ENCODE results near the gene PAX7. TPM values are rescaled to one million over a fixed set of nuclear protein-coding genes. Genes with fewer than 3 reads are reported as not detected.

PAX7 gene
- total RNA-seq, 1 experiment from 2014 or later = 0.24 TPM

GRCh38 chr1:18658831-18659230, 28.2 kb downstream of the PAX7 start:
- H3K9me3 Mint-ChIP-seq = no peaks in the 10 kb centered on the region
- no peak overlapping the region for H3K27ac Mint-ChIP-seq
- ChIA-PET POLR2A (no interaction called here), CTCF (no interaction called here)
- no peaks in the 10 kb centered on the region for H3K36me3 Mint-ChIP-seq
- no peak for TF ChIP-seq ZBTB21 (CRISPR knock-in tag; IDR thresholded peaks at IDR 0.05; ENCODE audit: borderline replicate concordance)
- TF ChIP-seq, protein P1, sequence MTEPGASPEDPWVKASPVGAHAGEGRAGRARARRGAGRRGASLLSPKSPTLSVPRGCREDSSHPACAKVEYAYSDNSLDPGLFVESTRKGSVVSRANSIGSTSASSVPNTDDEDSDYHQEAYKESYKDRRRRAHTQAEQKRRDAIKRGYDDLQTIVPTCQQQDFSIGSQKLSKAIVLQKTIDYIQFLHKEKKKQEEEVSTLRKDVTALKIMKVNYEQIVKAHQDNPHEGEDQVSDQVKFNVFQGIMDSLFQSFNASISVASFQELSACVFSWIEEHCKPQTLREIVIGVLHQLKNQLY (CRISPR knock-in tag; IDR thresholded peaks at IDR 0.05) = no peak
- TF ChIP-seq, protein P2, sequence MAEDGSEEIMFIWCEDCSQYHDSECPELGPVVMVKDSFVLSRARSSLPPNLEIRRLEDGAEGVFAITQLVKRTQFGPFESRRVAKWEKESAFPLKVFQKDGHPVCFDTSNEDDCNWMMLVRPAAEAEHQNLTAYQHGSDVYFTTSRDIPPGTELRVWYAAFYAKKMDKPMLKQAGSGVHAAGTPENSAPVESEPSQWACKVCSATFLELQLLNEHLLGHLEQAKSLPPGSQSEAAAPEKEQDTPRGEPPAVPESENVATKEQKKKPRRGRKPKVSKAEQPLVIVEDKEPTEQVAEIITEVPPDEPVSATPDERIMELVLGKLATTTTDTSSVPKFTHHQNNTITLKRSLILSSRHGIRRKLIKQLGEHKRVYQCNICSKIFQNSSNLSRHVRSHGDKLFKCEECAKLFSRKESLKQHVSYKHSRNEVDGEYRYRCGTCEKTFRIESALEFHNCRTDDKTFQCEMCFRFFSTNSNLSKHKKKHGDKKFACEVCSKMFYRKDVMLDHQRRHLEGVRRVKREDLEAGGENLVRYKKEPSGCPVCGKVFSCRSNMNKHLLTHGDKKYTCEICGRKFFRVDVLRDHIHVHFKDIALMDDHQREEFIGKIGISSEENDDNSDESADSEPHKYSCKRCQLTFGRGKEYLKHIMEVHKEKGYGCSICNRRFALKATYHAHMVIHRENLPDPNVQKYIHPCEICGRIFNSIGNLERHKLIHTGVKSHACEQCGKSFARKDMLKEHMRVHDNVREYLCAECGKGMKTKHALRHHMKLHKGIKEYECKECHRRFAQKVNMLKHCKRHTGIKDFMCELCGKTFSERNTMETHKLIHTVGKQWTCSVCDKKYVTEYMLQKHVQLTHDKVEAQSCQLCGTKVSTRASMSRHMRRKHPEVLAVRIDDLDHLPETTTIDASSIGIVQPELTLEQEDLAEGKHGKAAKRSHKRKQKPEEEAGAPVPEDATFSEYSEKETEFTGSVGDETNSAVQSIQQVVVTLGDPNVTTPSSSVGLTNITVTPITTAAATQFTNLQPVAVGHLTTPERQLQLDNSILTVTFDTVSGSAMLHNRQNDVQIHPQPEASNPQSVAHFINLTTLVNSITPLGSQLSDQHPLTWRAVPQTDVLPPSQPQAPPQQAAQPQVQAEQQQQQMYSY (CRISPR knock-in tag; IDR thresholded peaks at IDR 0.05) = no peak
- peaks cover 55% of the 10 kb centered on the region for H3K4me1 Mint-ChIP-seq
- H3K27me3 Mint-ChIP-seq (ENCODE audit: low read depth) = peaks cover 79% of the 10 kb centered on the region
- ATAC-seq (no peak), DNase-seq (ENCODE audit: low spot score) (no peak)
- H3K4me3 Mint-ChIP-seq = no peak overlapping the region

- Mint-ChIP-seq H3K36me3 (no peaks in the 10 kb centered on the region), H3K4me1 (peaks cover 39% of the 10 kb centered on the region), H3K27ac (no peak overlapping the region), H3K4me3 (no peak overlapping the region), H3K9me3 (no peaks in the 10 kb centered on the region), H3K27me3 (ENCODE audit: low read depth) (peaks cover 63% of the 10 kb centered on the region)
- CTCF ChIA-PET = interaction anchor here (0.8 to 2.1 kb wide), 11 partner anchors 10 to 251 kb away, joined by 3 to 13 read pairs (median 5); no protein-coding TSS in a partner anchor
- POLR2A ChIA-PET = interaction anchor here (1.1 to 1.2 kb wide), 2 partner anchors 14 to 16 kb away, joined by 3 read pairs; no protein-coding TSS in a partner anchor
- ATAC-seq (0 out of 2 replicates have a peak, but pooled peaks have one; percentile 18), DNase-seq (ENCODE audit: low spot score) (no peak)
- TF ChIP-seq JAZF1 (CRISPR knock-in tag; IDR thresholded peaks at IDR 0.05) (no peak), NR2C2 (CRISPR knock-in tag; IDR thresholded peaks at IDR 0.05) (no peak), FOXP1 (CRISPR knock-in tag; IDR thresholded peaks at IDR 0.05; ENCODE audit: borderline replicate concordance) (no peak), ATF1 (CRISPR knock-in tag; IDR thresholded peaks at IDR 0.05) (no peak), E2F1 (CRISPR knock-in tag; IDR thresholded peaks at IDR 0.05) (no peak), ZNF416 (CRISPR knock-in tag; IDR thresholded peaks at IDR 0.05) (no peak), ZNF263 (CRISPR knock-in tag; IDR thresholded peaks at IDR 0.05; ENCODE audit: low read depth) (no peak), NR1H2 (CRISPR knock-in tag; IDR thresholded peaks at IDR 0.05) (no peak), FOXJ3 (CRISPR knock-in tag; IDR thresholded peaks at IDR 0.05; ENCODE audit: borderline replicate concordance) (no peak)
- TF ChIP-seq, protein P3, sequence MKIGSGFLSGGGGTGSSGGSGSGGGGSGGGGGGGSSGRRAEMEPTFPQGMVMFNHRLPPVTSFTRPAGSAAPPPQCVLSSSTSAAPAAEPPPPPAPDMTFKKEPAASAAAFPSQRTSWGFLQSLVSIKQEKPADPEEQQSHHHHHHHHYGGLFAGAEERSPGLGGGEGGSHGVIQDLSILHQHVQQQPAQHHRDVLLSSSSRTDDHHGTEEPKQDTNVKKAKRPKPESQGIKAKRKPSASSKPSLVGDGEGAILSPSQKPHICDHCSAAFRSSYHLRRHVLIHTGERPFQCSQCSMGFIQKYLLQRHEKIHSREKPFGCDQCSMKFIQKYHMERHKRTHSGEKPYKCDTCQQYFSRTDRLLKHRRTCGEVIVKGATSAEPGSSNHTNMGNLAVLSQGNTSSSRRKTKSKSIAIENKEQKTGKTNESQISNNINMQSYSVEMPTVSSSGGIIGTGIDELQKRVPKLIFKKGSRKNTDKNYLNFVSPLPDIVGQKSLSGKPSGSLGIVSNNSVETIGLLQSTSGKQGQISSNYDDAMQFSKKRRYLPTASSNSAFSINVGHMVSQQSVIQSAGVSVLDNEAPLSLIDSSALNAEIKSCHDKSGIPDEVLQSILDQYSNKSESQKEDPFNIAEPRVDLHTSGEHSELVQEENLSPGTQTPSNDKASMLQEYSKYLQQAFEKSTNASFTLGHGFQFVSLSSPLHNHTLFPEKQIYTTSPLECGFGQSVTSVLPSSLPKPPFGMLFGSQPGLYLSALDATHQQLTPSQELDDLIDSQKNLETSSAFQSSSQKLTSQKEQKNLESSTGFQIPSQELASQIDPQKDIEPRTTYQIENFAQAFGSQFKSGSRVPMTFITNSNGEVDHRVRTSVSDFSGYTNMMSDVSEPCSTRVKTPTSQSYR (CRISPR knock-in tag; IDR thresholded peaks at IDR 0.05) = no peak
Measured at GRCh38 chr1:18661404-18662285, 31.0 kb downstream of the PAX7 start.
